Measurements from ENCODE around the gene SHROOM3. TPM values are rescaled to one million over a fixed set of nuclear protein-coding genes. Genes with fewer than 3 reads are reported as not detected.

SHROOM3 gene
- total RNA-seq (6.7 and 14.9 TPM in 2 replicates), polyA plus RNA-seq (2.6 and 2.7 TPM in 2 replicates), polyA minus RNA-seq (15.1 and 24.2 TPM in 2 replicates), Bru-seq, nascent RNA (percentile 38 among the genes with signal in this experiment), BruChase-seq, experiment 1, labeled RNA remaining after a 6-hour chase (percentile 38 among the genes with signal in this experiment), BruChase-seq, experiment 2, labeled RNA remaining after a 2-hour chase (percentile 41 among the genes with signal in this experiment)
- 2.5 and 2.7 TPM in 2 replicates for polyA plus RNA-seq (2011; cell fraction: cytosol; rRNA removed)
- 3.2 and 3.7 TPM in 2 replicates for polyA plus RNA-seq (2011; cell fraction: nucleus; rRNA removed)
- polyA plus RNA-seq (2012), result 2.4 and 3.0 TPM in 2 replicates
- polyA minus RNA-seq (2011; cell fraction: cytosol; rRNA and poly(A)+ RNA removed), result 24.9 TPM
- 12.4 and 13.7 TPM in 2 replicates for polyA minus RNA-seq (2011; cell fraction: nucleus; rRNA and poly(A)+ RNA removed)
- long read RNA-seq, full-length matches to known transcripts, result 3 of 20 reads
- long read RNA-seq, partial matches to known transcripts, result 7 of 20 reads
- long read RNA-seq, other reads (novel, unspliced or antisense), result 10 of 20 reads

- FAIRE-seq, result no peak
- Histone ChIP-seq H3K9me3 (replicated peaks; ENCODE audit: control insufficient read depth, insufficient read depth, low read length) (no peaks in the 10 kb centered on the region), H3K27ac (ENCODE audit: insufficient read depth, low read depth, low read length) (no peak within 1 kb of the TSS), H2AFZ (ENCODE audit: low read depth, low read length) (no peak within 1 kb of the TSS), H3K4me2 (ENCODE audit: insufficient read depth, low read length) (no peak within 1 kb of the TSS), H3K27me3 (ENCODE audit: control insufficient read depth in 2 of 2, insufficient read depth in 2 of 2, low read length in 2 of 2) (peaks cover 41 to 65% of the 10 kb centered on the region in 2 experiments), H3K4me3 (replicated peaks in 1 of 3; ENCODE audit: insufficient read depth in 1 of 3, low read depth in 1 of 3, low read length in 3 of 3) (no peak within 1 kb of the TSS), H3K9me1 (replicated peaks; ENCODE audit: control insufficient read depth, extremely low read depth, insufficient read depth, low read length) (no peaks in the 10 kb centered on the region), H3K9ac (replicated peaks; ENCODE audit: extremely low read depth, insufficient read depth, low read length) (no peak within 1 kb of the TSS), H3K79me2 (ENCODE audit: control insufficient read depth, insufficient read depth, low read length) (no peaks in the 10 kb centered on the region), H4K20me1 (replicated peaks; ENCODE audit: control insufficient read depth, extremely low read depth, insufficient read depth, low read length) (no peaks in the 10 kb centered on the region), H3K4me1 (ENCODE audit: control insufficient read depth, extremely low read depth, insufficient read depth, low read length) (no peaks in the 10 kb centered on the region), H3K36me3 (ENCODE audit: control insufficient read depth in 2 of 2, extremely low read depth in 1 of 2, insufficient read depth in 2 of 2, low read length in 2 of 2) (no peaks in the 10 kb centered on the region)
- CTCF ChIA-PET, result interaction anchor here (0.8 to 12.2 kb wide), 6 partner anchors 10 to 661 kb away, joined by 3 to 392 read pairs (median 4); no protein-coding TSS in a partner anchor
- dilution Hi-C loops (cut with MboI; ENCODE audit: extremely low pct_ligation_motif_present, low sequenced_read_pairs) (no loop called here), intact Hi-C loops (cut with micrococcal nuclease) (loop anchor here (5.0 kb wide), 2 partner anchors 258 to 512 kb away; partner anchors contain the start of gene SEPTIN11)
- TF ChIP-seq MYC (IDR thresholded peaks at IDR 0.05; ENCODE audit: low read depth, low read length), result no peak
- TF ChIP-seq MAX (IDR thresholded peaks at IDR 0.05; ENCODE audit: insufficient read depth, insufficient read length), result no peak
- TF ChIP-seq EZH2 (IDR thresholded peaks at IDR 0.05; ENCODE audit: borderline replicate concordance, low read depth, low read length, severe bottlenecking), result peak; percentile 19
- TF ChIP-seq POLR2A (IDR thresholded peaks at IDR 0.05; ENCODE audit: low read depth, low read length), result no peak
- no TSS peak for BruUV-seq (replicated peaks)
- POLR2A ChIA-PET, result no interaction called here
- DNase-seq (ENCODE audit: low read depth, low spot score), result no peak
Observed at GRCh38 chr4:76434901-76435527, at the start of gene SHROOM3. Gene SHROOM3, plus strand, starts transcription at chr4:76435229. Its CDS starts 824 bp downstream, at chr4:76436053.

- Histone ChIP-seq H3K9me1 (replicated peaks; ENCODE audit: control insufficient read depth, extremely low read depth, insufficient read depth, low read length) (no peaks in the 10 kb centered on the region), H4K20me1 (replicated peaks; ENCODE audit: control insufficient read depth, extremely low read depth, insufficient read depth, low read length) (no peaks in the 10 kb centered on the region), H3K9me3 (replicated peaks; ENCODE audit: control insufficient read depth, insufficient read depth, low read length) (no peaks in the 10 kb centered on the region), H3K9ac (replicated peaks; ENCODE audit: extremely low read depth, insufficient read depth, low read length) (no peak overlapping the region), H3K79me2 (ENCODE audit: control insufficient read depth, insufficient read depth, low read length) (no peaks in the 10 kb centered on the region), H3K27me3 (ENCODE audit: control insufficient read depth in 2 of 2, insufficient read depth in 2 of 2, low read length in 2 of 2) (peaks cover 4 to 33% of the 10 kb centered on the region in 2 experiments), H3K4me1 (ENCODE audit: control insufficient read depth, extremely low read depth, insufficient read depth, low read length) (no peaks in the 10 kb centered on the region), H2AFZ (ENCODE audit: low read depth, low read length) (no peak overlapping the region), H3K4me2 (ENCODE audit: insufficient read depth, low read length) (no peak overlapping the region), H3K4me3 (replicated peaks in 1 of 3; ENCODE audit: insufficient read depth in 1 of 3, low read depth in 1 of 3, low read length in 3 of 3) (no peak overlapping the region), H3K36me3 (ENCODE audit: control insufficient read depth in 2 of 2, extremely low read depth in 1 of 2, insufficient read depth in 2 of 2, low read length in 2 of 2) (no peaks in the 10 kb centered on the region), H3K27ac (ENCODE audit: insufficient read depth, low read depth, low read length) (no peak overlapping the region)
- CTCF ChIA-PET, result no interaction called here
- no peak for TF ChIP-seq MYC (IDR thresholded peaks at IDR 0.05; ENCODE audit: low read depth, low read length)
- TF ChIP-seq GATA2 (IDR thresholded peaks at IDR 0.05; ENCODE audit: insufficient read depth, insufficient read length, low read depth, low read length), result no peak
- no peak for TF ChIP-seq MAX (IDR thresholded peaks at IDR 0.05; ENCODE audit: insufficient read depth, insufficient read length)
- no peak for TF ChIP-seq JUN (IDR thresholded peaks at IDR 0.05; ENCODE audit: borderline replicate concordance, insufficient read depth, insufficient read length, low read depth)
- no peak for TF ChIP-seq EZH2 (IDR thresholded peaks at IDR 0.05; ENCODE audit: borderline replicate concordance, low read depth, low read length, severe bottlenecking)
- TF ChIP-seq FOS (IDR thresholded peaks at IDR 0.05; ENCODE audit: borderline replicate concordance, insufficient read depth, low read length), result no peak
- POLR2A ChIA-PET, result no interaction called here
- no TSS peak for BruUV-seq (replicated peaks)
- intact Hi-C loops (cut with micrococcal nuclease) (no loop called here), dilution Hi-C loops (cut with MboI; ENCODE audit: extremely low pct_ligation_motif_present, low sequenced_read_pairs) (no loop called here)
- DNase-seq (ENCODE audit: low read depth, low spot score) (no peak), FAIRE-seq (no peak)
Observed at GRCh38 chr4:76385974-76386373, 49.1 kb upstream of the SHROOM3 start.

All from endothelial cell of umbilical vein (primary cell).